ENCODE measurements around the gene ARVCF. TPM values are rescaled to one million over a fixed set of nuclear protein-coding genes. Genes with fewer than 3 reads are reported as not detected.
A peak's percentile ranks its signal among the peaks of the same experiment; 100 is the strongest.

The ARVCF gene
- total and polyA plus RNA-seq, 9 of the 15 experiments (the other 6 are each of a cell fraction or from before 2014, with no cell fraction given), result 0.03 to 97.4 (median 15.6) TPM

GRCh38 chr22:19986410-19987341 lies 29.9 kb downstream of the ARVCF start (continued):
- TF ChIP-seq GMEB1 (CRISPR knock-in tag; IDR thresholded peaks at IDR 0.05) (no peak), L3MBTL2 (IDR thresholded peaks at IDR 0.05) (peak; percentile 74), ZNF766 (CRISPR knock-in tag; conservative IDR thresholded peaks at IDR 0.05) (no peak), CHD7 (IDR thresholded peaks at IDR 0.05; ENCODE audit: low read depth, low read length) (peak; percentile 44), PHF20 (IDR thresholded peaks at IDR 0.05; ENCODE audit: partially characterized antibody) (peak; percentile 95), MCM3 (IDR thresholded peaks at IDR 0.05) (no peak), ZNF3 (CRISPR knock-in tag; IDR thresholded peaks at IDR 0.05) (no peak), GTF2B (IDR thresholded peaks at IDR 0.05; ENCODE audit: extremely low read depth, insufficient read length) (no peak), NR4A1 (CRISPR knock-in tag; IDR thresholded peaks at IDR 0.05) (no peak), NR4A1 (tag; IDR thresholded peaks at IDR 0.05) (peak; percentile 80), PHF8 (IDR thresholded peaks at IDR 0.05; ENCODE audit: borderline replicate concordance, low read length) (peak; percentile 85; the same call in 1 of the 2 replicates), STAT5A (IDR thresholded peaks at IDR 0.05; ENCODE audit: borderline replicate concordance, low read length) (no peak)

Data from K562 (cell line).